HG03439 (cell line): ENCODE data around the gene GJC3.
"Not testable (repeated sequence)": the region's sequence is repeated elsewhere in the genome, so short reads cannot be mapped to it uniquely, and the experiment has no call there.

Experiments
- ATAC-seq: cut with Tn5 transposase; IDR thresholded peaks from one replicate; pipeline ENCODE4 v1.9.1; 2021; ENCODE audit warnings: mild to moderate bottlenecking, moderate library complexity; ENCODE audit not compliant: unreplicated experiment

The GJC3 gene

DNA sequence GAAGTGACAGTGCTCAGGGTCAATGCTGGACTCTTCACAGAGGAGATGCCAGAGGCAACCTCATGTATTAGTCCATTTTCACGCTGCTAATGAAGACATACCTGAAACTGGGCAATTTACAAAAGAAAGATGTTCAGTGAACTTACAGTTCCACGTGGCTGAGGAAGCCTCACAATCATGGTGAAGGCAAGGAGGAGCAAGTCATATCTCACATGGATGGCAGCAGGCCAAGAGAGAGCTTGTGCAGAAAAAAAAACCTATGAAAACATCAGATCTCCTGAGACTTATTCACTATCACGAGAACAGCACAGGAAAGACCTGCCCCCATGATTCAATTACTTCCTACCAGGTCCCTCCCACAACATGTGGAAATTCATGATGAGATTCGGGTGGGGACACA, 5.6 kb upstream of the GJC3 start:
- ATAC-seq, result not testable (repeated sequence)

- ATAC-seq, result no peak
These were observed 956 bp upstream of the GJC3 start for GRCh38 chr7:99930376-99930775.

DNA sequence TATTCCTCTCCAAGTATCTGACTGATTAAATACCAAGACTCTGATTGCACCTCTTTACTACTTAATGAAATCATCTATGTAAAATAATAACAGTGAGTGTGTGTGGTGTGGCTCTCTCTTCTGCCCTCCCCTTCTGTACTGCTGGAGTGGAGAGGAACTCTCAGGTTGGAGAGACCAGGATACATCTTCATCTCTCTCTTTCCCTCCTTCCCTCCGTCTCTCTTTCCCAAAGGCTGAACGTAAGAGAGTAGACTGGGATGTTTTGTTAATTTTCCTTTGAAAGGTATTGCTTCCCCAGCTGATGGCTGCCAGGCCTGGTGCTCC, 272 bp upstream of the GJC3 start:
- no peak for ATAC-seq

DNA sequence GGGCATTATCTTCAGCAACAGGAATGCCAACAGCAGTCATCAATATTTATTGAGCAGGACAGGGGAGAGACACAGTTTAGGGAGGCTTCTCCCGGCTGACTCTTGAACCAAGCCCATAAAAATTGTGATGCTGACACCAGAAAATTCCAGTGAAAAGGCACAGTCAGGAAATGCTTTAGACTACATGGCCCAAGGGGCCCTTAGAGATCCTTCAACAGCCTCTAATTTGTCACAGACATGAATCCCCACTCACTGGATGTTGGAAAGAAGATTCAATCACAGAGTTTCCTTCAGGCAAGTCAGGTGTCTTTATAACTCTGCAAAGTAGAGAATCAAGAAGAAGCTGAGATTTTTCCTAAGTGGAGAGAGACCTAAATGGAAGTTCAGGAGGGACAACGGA, 1.2 kb downstream of the GJC3 start:
- ATAC-seq, result no peak

DNA sequence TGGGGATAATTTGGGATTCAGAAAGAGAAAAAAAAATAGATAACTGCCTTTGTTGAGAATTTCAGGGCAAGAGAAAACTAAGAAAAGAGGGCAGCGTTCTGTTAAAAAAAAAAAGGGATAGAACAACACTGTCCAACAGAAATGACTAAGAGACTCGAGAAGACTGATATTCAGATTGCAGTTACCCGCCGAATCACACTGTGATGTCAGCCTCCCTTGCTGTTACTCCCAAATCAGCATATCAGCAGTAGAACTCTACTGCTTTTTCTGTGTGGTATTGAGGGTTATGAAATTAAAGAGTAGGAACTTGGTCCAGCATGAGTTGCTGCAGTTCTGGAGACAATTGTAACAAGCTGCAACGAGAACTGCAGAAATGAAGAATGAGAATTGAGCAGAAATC, 1.9 kb downstream of the GJC3 start:
- no peak for ATAC-seq

DNA sequence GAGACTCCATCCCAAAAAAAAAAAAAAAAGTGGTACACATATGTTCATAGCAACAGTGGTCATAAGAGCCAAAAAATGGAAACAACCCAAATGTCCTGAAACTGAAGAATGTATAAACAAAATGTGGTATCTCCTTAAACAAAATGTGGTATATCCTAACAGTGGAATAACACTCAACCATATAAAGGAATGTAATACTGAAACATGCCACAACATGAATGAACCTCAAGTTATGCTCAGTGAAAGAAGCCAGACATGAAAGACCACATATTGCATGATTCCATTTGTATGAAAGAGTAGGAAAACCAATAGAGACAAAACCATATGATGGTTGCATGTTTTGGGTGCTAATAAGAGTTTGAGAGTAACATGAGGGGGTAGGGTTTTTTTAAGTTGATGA, 3.1 kb downstream of the GJC3 start:
- no peak for ATAC-seq

DNA sequence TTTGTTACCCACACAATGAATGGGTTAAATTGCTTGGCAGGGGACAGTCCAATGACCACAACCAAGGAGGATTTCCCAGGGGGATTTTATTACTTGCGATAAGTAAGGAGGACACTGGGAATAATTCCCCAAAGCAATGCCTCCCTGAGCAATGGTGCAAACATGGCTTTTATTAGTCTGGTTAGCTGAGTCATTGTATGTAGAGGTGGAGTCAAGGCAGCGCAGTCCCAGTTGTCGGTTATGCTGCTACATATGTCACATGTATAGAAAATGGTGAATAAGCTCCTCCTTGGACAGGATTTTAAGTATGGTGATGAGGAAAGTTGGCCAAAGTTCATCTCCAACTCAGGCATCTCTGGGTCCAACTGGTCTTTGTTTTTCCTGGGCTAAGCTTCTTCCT, 6.2 kb downstream of the GJC3 start:
- ATAC-seq, result no peak

DNA sequence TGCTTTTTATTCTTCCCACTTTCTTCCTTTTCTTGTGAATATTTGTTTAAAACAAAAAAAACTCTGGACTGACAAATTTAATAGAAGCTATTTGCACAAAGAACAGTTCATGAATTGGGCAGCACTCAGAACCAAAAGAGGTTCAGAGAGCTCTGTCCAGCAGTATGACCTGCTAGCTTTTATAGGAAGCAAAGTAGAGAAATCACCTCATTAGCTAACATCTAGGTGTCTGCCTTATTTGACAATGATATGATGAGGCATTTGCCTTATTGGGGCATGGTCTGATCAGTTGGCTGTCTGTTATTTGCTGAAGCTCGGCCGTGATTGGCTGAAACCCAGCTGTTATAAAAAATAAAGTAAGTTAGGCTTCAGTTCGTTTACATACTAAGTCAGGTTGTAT, 9.3 kb downstream of the GJC3 start:
- no peak for ATAC-seq

GRCh38 chr7:99919814-99920112, 9.7 kb downstream of the GJC3 start:
- ATAC-seq, result no peak

DNA sequence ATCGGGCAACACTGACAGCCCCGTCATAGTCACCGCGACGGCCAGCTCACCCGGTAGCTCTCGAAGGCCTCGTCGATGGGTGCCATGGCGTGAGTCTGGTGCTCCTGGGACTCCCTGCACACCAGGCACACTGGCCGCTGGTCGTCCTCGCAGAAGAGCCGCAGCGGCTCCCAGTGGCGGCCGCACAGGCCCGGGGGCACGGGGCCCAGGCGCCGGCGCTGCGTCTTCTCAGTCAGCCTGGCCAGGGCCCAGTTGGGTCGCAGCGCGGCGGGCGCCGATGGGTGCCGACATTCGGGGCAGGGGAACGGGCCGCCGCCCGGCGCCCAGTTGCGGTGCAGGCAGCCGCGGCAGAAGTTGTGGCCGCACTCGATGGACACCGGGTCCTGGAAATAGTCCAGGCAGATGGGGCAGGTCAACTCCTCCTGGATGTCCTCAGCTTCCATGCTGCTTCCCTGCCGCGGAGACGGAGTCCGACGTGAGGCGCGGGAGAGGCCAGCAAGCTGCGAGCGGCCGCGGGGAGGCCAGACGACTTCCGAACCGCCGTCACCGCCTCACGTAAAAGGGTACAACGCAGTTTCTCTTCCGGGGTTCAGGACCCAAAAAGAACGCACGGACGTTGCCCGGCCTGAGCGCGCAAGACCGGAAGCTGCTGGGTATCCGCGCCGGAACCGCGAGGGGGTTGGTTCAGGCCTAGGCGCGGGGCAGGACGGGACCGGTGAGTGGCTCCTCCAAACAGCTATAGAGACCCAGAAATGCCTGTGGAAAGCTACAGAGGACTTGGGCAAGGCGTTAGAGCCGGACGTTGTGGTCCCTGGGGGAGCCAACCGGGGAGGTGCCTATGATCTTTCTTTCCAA, 10.2 kb downstream of the GJC3 start, which contains the start of gene TRIM4:
Gene TRIM4 (minus strand): TSS at position 572 of the 855 bp plus-strand sequence. CDS start 129 bp downstream, at position 443.
- peak; percentile 95 for ATAC-seq

- no peak for ATAC-seq
These were observed 18.4 kb downstream of the GJC3 start for GRCh38 chr7:99910976-99911375.

GRCh38 chr7:99901581-99901980, 27.8 kb downstream of the GJC3 start:
- no peak for ATAC-seq

DNA sequence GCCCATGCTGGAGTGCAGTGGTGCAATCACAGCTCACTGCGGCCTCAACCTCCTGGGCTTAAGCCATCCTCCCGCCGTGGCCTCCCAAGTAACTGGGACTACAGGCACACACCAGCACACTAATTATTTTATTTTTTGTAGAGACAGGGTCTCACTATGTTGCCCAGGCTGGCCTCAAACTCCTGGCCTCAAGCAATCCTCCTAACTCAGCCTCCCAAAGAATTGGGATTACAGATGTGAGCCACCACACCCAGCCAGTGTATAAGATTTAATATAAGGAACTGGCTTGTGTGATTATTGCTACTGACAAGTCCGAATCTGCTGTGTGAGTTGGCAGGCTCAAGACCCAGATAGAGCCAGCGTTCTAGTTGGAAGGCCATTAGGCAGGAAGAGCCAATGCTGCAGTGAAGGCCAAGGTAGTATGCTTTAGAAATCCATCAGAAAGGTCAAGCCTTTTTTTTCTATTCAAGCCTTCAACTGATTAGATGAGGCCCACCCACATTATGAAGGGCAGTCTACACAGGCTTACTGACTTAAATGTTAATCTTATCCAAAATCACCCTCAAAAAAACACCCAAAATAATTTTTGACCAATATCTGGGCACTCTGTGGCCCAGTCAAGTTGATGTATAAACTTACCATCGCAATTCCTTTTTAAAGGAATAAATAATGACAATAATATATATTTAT, 29.4 kb downstream of the GJC3 start:
- ATAC-seq, result no peak

DNA sequence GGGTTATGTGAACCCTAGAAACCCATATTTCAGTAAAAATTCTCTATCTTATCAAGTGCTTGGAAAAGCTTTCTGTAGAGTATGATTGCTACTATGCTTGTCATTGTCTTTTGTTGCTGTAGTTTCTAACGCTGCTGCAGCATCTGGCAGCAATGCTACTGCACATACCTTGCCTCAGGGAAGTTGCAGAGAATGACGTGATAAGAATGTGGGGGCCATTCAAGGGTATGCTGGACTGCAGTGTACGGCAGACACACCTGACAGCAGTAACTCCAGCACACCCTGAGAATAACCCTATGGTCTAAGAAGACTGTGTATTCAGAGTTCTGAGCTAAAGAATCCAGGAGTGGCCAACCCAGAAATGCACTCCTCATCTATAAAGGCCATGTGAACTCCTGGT, 30.6 kb downstream of the GJC3 start:
- ATAC-seq, result no peak

DNA sequence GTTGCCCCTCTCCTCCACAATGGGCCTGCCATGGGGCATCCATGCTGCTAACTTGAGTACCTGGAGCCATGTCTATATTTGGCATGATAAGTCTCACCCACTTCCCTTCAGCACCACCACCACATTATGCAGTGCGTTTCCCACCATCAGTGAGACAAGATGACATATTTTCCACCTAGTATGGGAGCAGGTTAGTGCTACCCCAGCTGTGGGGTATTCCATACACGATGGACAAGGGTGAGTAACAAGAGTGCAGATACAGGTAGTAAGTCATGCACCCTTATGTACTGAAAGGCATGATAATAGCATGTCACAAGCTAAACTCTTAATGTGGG, 31.4 kb downstream of the GJC3 start:
- ATAC-seq, result no peak

- ATAC-seq, result no peak
These were observed 31.9 kb downstream of the GJC3 start for GRCh38 chr7:99897322-99898022.

GRCh38 chr7:99894738-99895137, 34.7 kb downstream of the GJC3 start:
- ATAC-seq, result no peak

- ATAC-seq, result no peak
These were observed 36.1 kb downstream of the GJC3 start for GRCh38 chr7:99893280-99893679.

GRCh38 chr7:99890348-99890747, 39.1 kb downstream of the GJC3 start:
- ATAC-seq, result not testable (repeated sequence)

DNA sequence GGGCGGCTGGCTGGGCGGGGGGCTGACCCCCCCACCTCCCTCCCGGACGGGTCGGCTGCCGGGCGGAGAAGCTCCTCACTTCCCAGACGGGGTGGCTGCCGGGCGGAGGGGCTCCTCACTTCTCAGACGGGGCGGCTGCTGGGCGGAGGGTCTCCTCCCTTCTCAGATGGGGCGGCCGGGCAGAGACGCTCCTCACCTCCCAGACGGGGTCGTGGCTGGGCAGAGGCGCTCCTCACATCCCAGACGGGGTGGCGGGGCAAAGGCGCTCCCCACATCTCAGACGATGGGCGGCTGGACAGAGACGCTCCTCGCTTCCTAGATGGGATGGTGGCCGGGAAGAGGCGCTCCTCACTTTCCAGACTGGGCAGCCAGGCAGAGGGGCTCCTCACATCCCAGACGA, 41.1 kb downstream of the GJC3 start:
- ATAC-seq, result not testable (repeated sequence)

DNA sequence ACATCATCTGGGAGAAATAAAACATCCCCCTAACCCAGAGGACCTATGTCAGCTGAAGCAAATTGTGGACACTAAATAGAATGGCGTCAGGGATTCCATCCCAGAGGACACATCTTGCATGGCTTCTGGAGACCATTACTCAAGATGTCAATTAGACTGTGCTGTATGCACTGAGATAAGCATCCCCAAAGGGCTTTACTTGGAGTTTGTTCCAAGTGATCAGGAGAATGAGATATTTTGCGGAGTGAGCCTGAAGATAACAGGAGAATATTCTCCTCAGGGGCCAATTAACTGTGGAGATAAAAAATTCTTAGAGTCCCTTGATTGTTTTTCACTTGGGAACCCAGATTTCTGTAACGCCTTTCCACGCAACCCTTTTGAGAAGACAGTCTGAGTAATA, 48.0 kb downstream of the GJC3 start:
- no peak for ATAC-seq

- no peak for ATAC-seq
These were observed 52.5 kb downstream of the GJC3 start, which contains the start of gene OR2AE1 for GRCh38 chr7:99876933-99877332. OR2AE1 (minus strand) TSS chr7:99877033; CDS start chr7:99877033, 0 bp downstream.
